GM12801 (cell line): ENCODE results near the gene TINCR.

ENCODE experiments used
- TF ChIP-seq, protein P1 (sequence below): IDR thresholded peaks from one replicate; pipeline ENCODE4 v1.5.1; 2011; ENCODE audit warnings: control low read depth; ENCODE audit not compliant: insufficient read length; ENCODE audit errors: extremely low read depth

TINCR gene

DNA sequence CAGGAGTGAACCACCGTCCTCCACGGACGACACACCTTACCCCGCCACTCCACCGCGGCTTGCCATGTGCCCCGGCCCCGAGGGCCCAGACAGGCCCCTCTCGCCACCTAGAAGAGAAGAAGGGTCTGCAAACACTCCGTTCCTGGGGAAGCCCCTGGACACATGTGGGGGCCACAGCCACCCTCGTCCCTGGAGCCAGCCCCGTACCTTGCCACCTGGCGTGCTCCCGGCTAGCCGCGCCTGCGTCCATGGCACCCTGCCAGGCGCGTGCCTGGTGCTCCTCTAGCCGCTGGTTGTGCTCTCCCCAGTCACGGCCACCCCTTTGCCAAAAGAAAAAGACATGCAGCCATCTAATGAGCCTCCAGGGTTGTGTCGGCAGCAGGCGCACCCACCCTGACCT is 19.9 kb upstream of the TINCR start:
- TF ChIP-seq, protein P1, sequence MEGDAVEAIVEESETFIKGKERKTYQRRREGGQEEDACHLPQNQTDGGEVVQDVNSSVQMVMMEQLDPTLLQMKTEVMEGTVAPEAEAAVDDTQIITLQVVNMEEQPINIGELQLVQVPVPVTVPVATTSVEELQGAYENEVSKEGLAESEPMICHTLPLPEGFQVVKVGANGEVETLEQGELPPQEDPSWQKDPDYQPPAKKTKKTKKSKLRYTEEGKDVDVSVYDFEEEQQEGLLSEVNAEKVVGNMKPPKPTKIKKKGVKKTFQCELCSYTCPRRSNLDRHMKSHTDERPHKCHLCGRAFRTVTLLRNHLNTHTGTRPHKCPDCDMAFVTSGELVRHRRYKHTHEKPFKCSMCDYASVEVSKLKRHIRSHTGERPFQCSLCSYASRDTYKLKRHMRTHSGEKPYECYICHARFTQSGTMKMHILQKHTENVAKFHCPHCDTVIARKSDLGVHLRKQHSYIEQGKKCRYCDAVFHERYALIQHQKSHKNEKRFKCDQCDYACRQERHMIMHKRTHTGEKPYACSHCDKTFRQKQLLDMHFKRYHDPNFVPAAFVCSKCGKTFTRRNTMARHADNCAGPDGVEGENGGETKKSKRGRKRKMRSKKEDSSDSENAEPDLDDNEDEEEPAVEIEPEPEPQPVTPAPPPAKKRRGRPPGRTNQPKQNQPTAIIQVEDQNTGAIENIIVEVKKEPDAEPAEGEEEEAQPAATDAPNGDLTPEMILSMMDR, result no peak

DNA sequence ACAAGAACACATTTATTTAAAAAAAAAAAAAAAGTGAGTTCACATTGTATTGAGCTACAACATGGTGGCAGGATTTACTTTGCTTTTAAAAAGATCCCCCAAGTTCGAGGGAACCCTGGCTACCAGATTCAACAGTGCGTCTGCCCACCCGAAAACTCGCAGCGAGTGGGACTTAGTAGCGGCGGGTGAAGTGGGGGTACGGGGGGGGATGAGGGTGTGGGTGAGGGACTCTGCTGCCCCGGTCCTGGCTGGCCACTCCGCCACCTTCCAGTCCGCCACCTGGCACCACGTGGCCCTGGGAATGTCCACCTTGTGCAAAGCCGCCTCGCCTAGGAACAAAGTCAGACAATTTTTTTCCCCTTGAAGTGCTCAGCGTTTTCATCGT is 19.3 kb upstream of the TINCR start:
- TF ChIP-seq, protein P1, result no peak

DNA sequence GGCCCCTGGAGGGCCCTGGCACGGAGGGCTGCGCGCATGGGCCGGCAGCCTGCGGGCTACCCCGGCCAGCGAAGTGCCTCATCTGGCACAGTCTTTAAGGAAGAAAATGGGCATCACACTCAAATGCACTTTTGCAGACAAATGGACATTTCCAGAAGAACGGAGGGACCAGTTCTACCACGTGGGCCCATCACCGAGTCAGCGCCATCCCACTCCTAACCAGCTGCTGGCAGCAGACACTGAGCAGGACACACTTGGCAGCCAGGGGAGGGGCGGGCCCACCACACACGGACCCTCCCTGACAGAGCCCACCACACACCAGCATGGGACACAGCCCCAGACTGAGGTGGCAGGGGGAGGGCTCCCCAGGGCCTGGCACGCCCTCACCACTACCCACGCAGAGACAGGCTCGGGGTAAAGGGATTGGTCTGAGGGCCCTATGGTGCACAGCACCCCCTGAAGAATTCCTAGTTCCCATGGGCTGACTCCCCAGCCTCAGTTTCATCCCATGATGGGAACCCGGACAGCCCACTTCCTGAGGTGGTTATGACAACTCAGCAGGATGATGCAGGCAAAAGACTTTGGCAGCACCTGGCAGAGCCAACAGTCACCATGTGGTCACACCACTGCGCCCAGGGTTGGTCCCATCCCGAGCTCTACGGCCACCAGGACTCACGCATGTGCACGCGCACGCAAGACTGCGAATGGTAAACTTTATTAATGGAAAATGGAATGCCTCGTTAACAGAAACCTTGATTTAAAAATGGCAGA is 18.7 kb upstream of the TINCR start:
- TF ChIP-seq, protein P1, result no peak

DNA sequence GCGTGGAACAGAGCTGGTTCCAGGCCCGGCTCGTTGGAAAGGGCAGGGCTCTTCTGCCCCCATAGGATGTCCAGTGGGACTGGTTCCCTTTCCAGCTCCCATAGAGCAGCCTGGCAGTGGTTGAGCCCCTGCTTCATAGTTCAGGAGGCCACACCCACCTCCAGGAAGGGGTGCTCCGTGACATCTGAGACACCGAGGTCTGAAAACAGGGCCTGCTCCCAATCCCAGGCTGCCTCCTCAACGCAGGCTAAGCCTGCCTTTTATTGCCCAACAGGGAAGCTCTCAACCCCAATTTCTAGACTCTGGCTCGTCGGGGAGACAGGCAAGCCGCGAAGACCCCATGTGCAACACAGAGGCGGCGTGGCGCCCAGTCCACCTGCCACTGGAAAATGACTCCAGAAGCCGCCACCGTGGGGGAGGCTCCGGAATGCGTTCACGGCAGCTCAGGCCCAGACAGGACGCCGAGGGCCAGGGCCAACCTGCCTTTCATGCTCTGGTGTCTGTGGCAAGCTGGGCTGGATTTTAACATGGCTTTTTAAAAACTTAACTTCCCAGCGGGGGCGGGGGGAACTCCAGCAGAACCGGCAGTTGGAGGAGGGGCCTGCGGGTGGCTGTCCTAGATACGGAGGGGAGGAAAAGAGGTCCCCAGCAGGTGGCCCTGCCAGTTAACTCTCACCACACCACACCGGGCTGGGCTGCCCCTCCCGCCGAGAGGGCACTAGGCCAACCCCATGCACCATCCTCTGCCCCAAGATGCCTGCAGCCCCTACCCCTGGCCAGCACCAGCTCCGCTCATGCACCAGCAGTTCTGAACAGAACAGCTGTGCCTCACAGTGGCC is 17.9 kb upstream of the TINCR start:
- TF ChIP-seq, protein P1, result no peak

GRCh38 chr19:5580161-5580571 is 12.4 kb upstream of the TINCR start:
- TF ChIP-seq, protein P1, result no peak

DNA sequence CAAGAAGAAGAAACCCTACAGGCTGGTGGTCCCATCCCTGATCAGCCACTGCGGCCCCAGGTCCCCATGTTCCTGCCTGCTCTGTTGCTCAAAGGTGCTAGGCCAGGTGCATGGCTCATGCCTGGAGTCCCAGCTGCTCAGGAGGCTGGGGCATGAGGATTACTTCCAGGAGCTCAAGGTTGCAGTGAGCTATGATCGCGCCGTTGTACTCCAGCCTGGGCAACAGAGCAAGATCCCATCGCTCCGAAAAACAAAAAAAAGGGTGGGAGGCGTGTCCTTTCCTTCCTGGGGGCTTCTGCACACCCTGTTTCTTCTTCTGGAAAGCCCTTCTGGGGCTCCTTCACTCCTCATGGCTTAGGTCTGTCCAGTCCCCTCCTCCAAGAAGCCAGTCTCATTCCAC is 11.9 kb upstream of the TINCR start:
- TF ChIP-seq, protein P1, result no peak

DNA sequence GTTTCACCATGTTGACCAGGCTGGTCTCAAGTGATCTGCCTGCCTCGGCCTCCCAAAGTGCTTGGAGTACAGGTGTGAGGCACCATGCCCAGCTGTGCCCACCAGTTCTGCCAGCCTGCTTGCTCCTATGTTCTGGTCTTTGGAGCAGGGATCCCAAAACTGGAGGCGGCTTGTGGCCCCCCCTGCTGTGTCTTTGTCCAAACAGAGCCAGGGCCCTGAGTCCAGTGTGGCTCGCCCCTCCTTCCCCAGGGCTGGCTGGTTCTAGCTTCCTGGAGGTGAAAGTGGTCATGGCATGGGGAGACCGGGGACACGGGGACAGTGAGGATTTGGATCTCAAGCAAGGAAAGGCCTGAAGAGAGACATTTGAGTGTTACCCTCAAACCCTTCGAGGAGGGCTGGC is 11.5 kb upstream of the TINCR start:
- TF ChIP-seq, protein P1, result no peak
